Type B pancreatic cell (in vitro differentiated cells): ENCODE data around the gene NCKAP5L. TPM values are rescaled to one million over a fixed set of nuclear protein-coding genes. Genes with fewer than 3 reads are reported as not detected.

Experiments
- DNase-seq: peaks from one replicate; pipeline ENCODE4 v3.0.0; 2021; ENCODE audit warnings: mixed read lengths; ENCODE audit not compliant: unreplicated experiment; ENCODE audit errors: extremely low spot score
- H3K27ac Mint-ChIP-seq: 2 replicates; pipeline ENCODE4 v1.8.0; 2021; ENCODE audit warnings: mild to moderate bottlenecking, mixed read lengths
- H3K27me3 Mint-ChIP-seq: 2 replicates; pipeline ENCODE4 v1.8.0; 2021; ENCODE audit warnings: mixed read lengths
- H3K36me3 Mint-ChIP-seq: 2 replicates; pipeline ENCODE4 v1.8.0; 2021; ENCODE audit warnings: mixed read lengths
- H3K4me1 Mint-ChIP-seq: one replicate; pipeline ENCODE4 v1.8.0; 2021; ENCODE audit warnings: mixed read lengths; ENCODE audit not compliant: unreplicated experiment
- H3K4me3 Mint-ChIP-seq: 2 replicates; pipeline ENCODE4 v1.8.0; 2021; ENCODE audit warnings: mild to moderate bottlenecking, mixed read lengths
- H3K9me3 Mint-ChIP-seq: 2 replicates; pipeline ENCODE4 v1.8.0; 2021; ENCODE audit warnings: mixed read lengths
- total RNA-seq: library from RNA; stranded (reverse); gene quantifications from 2 replicates; pipeline ENCODE4 v1.2.1, GENCODE V29; 2021; ENCODE audit warnings: low replicate concordance
- TF ChIP-seq, protein P1 (sequence below): fragments of 200-600 bp; sonication (generic); conservative IDR thresholded peaks from 2 replicates; pipeline ENCODE4 v1.5.0; 2021; ENCODE audit warnings: antibody characterized with exemption, mild to moderate bottlenecking

Gene NCKAP5L
- total RNA-seq, 1 donor from 2014 or later, result 28.8 TPM

DNA sequence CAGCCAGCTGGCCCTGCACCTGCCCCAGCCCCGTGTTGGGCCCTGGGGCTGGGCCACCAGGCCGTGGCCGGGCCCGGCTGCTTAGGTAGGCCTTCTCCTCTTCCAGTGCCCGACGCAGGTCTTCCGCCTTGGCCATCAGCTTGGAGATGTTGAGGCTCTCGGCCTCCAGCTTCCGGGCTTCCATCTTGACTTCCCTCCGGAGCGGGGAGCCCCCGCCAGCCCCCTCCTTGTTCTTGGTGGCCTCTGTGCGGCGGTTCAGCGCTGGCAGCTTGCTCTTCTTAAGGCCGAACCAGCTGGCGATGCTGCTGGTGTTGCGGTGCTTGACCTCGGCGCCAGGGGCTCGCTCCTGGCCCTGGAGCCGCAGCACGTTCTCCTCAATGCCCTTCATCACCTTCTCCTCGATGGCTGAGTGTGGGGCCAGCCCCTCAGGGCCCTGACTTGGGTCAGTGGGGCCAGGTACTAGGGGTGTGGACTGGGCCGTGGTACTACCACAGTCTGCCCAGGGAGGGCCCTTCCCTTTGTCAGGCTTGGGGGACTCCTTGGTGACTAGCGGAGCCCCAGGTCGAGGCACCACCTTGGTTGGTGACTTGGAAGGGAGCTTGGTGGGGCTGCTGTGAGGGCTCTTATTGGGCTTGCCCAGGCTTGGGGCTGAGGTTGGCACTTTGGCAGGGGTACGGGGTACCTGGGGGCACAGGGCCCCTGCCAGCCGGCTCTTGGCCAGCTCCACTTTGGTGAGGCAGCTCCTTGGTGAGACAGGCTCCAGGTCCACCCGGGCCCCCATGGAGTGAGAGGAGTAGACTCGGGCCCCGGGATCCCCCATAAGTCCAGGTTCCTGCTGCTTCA is 33.2 kb downstream of the NCKAP5L start:
- H3K4me3 Mint-ChIP-seq, result no peak overlapping the region
- H3K9me3 Mint-ChIP-seq, result no peaks in the 10 kb centered on the region
- H3K27me3 Mint-ChIP-seq, result no peaks in the 10 kb centered on the region
- H3K4me1 Mint-ChIP-seq, result peaks cover 5% of the 10 kb centered on the region
- TF ChIP-seq, protein P1, sequence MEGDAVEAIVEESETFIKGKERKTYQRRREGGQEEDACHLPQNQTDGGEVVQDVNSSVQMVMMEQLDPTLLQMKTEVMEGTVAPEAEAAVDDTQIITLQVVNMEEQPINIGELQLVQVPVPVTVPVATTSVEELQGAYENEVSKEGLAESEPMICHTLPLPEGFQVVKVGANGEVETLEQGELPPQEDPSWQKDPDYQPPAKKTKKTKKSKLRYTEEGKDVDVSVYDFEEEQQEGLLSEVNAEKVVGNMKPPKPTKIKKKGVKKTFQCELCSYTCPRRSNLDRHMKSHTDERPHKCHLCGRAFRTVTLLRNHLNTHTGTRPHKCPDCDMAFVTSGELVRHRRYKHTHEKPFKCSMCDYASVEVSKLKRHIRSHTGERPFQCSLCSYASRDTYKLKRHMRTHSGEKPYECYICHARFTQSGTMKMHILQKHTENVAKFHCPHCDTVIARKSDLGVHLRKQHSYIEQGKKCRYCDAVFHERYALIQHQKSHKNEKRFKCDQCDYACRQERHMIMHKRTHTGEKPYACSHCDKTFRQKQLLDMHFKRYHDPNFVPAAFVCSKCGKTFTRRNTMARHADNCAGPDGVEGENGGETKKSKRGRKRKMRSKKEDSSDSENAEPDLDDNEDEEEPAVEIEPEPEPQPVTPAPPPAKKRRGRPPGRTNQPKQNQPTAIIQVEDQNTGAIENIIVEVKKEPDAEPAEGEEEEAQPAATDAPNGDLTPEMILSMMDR, result no peak
- no peak for DNase-seq
- H3K27ac Mint-ChIP-seq, result no peak overlapping the region
- H3K36me3 Mint-ChIP-seq, result peaks cover 5% of the 10 kb centered on the region

GRCh38 chr12:49794021-49794420 is 34.2 kb downstream of the NCKAP5L start:
- H3K27me3 Mint-ChIP-seq, result no peaks in the 10 kb centered on the region
- H3K9me3 Mint-ChIP-seq, result no peaks in the 10 kb centered on the region
- TF ChIP-seq, protein P1, result no peak
- H3K4me1 Mint-ChIP-seq, result peaks cover 3% of the 10 kb centered on the region
- H3K4me3 Mint-ChIP-seq, result no peak overlapping the region
- peaks cover 5% of the 10 kb centered on the region for H3K36me3 Mint-ChIP-seq
- H3K27ac Mint-ChIP-seq, result no peak overlapping the region
- no peak for DNase-seq

GRCh38 chr12:49793620-49794019 is 34.6 kb downstream of the NCKAP5L start:
- Mint-ChIP-seq H3K4me1 (no peaks in the 10 kb centered on the region), H3K27ac (no peak overlapping the region), H3K36me3 (peaks cover 5% of the 10 kb centered on the region), H3K27me3 (no peaks in the 10 kb centered on the region), H3K9me3 (no peaks in the 10 kb centered on the region), H3K4me3 (no peak overlapping the region)
- TF ChIP-seq, protein P1, result no peak
- no peak for DNase-seq

- H3K9me3 Mint-ChIP-seq, result no peaks in the 10 kb centered on the region
- H3K4me3 Mint-ChIP-seq, result no peak overlapping the region
- H3K36me3 Mint-ChIP-seq, result peaks cover 5% of the 10 kb centered on the region
Observed at GRCh38 chr12:49792976-49793580, 35.1 kb downstream of the NCKAP5L start.

DNA sequence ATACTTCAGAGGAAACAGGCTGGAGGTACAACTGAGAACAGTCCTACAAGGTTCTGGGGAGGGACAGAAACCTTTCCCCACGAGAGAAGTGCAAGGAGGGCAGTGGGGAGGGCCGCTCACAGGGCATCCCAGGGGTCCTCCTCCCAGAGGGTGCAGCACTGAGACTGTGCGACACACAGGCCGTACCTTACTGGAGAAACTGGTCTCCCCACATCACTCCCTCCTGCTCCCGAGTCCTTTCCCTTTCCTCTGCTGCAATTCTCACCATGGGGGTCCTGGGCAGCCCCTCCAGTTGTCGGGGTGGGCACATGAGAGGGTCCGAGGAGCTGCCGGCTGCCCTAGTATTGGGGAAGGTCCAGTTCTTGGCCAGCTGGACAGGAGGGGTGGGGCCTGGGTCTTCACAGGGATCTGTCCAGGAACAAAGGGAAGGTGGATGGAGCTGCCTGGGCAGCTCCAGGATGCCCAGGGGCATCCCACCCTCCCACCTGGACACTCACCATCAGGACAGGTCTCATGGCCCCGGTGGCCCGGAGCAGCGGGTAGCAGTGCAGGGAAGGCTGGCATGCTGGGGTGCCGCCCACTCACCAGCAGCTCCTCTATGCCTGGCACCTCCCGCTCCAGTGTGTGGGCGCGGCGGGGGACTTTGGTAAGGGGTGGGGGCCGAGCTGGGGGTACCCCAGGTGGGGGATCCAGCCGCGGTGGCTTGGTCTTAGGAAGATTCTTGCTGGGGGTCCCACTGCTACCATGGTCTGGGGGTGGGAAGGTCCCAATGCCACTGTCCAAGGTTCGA is 35.8 kb downstream of the NCKAP5L start:
- Mint-ChIP-seq H3K36me3 (peaks cover 9% of the 10 kb centered on the region), H3K27me3 (no peaks in the 10 kb centered on the region), H3K9me3 (peaks cover 3% of the 10 kb centered on the region), H3K4me1 (no peaks in the 10 kb centered on the region), H3K27ac (no peak overlapping the region), H3K4me3 (no peak overlapping the region)
- no peak for DNase-seq
- TF ChIP-seq, protein P1, result no peak

More at GRCh38 chr12:49792976-49793580, 35.1 kb downstream of the NCKAP5L start:
- no peak for DNase-seq
- Mint-ChIP-seq H3K27ac (no peak overlapping the region), H3K27me3 (no peaks in the 10 kb centered on the region), H3K4me1 (no peaks in the 10 kb centered on the region)
- TF ChIP-seq, protein P1, result no peak
